ENCODE measurements around the gene CTNNA2. TPM values are rescaled to one million over a fixed set of nuclear protein-coding genes. Genes with fewer than 3 reads are reported as not detected.

CTNNA2 gene
- total RNA-seq, 1 donor from 2014 or later: 0.37 TPM

DNA sequence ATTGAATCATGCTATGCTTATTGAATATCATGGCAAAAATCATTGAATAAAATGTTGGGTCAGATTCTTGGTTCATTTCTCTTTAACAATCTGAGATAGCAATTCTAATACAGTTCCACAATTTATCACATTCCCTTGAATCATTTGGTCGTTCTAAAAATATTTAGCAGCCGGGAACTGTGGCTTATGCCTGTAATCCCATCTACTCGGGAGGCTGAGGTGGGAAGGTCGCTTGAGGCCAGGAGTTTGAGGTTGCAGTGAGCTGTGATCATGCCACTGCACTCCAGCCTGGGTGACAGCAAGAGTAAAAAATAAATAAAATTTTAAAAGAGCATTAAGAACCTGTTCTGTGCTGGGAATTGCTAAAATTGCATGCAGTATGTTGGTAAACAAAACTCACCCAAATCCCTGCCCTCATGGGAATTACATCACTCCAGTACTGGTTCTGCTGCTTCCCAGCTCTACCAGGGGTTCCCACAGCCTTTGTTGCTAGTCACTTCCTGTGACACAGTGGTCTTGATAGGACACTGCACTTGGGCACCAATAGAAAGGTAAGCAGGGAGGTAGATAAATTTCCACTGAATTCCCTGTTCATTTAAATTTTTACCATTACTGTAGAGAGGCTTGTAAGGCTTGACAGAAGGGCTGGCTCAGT lies 200.4 kb downstream of the CTNNA2 start:
- DNase-seq (ENCODE audit: low spot score): no peak

DNA sequence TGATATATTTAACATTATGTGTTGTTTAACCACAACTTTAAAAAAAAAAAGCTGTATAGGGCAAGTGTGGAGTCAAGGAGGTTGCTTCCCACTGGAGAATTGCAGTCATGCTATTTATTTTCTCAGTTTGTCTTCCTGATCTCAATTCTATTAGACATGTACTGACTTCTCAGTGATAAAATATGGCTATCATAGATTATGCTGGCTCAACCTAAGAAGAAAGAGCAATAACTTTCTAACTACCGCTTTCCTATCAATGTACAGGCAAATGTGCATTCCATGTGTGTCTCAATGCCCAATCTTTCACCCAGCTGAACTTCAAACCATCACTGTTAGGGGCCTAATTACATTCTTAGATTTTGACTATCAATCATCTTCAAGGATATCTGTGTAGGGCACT lies 201.4 kb downstream of the CTNNA2 start:
- DNase-seq (ENCODE audit: low spot score): no peak

- no peak for DNase-seq (ENCODE audit: low spot score)
These were observed 202.5 kb downstream of the CTNNA2 start for GRCh38 chr2:79715338-79715737.

DNA sequence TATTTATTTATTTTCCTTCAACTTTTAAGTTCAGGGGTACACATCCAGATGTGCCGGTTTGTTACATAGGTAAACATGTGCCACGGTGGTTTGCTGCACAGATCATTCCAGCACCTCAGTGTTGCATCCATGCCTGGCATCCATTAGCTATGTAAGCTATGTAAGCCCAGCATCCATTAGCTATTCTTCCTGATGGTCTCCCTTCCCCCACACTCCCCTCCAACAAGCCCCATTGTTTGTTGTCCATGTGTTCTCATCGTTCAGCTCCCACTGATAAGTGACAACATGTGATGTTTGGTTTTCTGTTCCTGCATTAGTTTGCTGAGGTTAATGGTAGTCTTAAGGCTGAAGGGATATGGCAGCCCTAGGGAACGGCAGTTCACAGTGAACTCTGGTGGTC lies 203.4 kb downstream of the CTNNA2 start:
- DNase-seq (ENCODE audit: low spot score): no peak

- DNase-seq (ENCODE audit: low spot score): no peak
These were observed 204.6 kb downstream of the CTNNA2 start for GRCh38 chr2:79717364-79718007.

DNA sequence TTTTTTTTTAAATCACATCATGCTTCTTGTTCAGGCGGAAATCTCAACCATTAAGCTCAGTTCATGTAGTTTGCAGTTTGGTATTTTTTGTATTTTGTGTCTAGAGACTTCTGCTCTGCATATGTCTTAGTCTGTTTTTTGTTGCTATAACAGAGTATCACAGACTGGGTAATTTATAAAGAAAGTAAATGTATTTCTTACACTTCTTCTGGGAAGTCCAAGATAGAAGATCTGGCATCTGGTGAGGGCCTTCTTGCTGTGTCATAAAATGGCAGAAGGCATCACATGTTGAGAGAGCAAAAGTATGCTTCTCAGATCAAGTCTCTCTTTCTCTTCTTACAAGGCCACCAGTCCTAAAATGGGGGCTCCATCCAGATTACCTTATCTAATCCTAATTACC lies 208.2 kb downstream of the CTNNA2 start:
- no peak for DNase-seq (ENCODE audit: low spot score)

DNA sequence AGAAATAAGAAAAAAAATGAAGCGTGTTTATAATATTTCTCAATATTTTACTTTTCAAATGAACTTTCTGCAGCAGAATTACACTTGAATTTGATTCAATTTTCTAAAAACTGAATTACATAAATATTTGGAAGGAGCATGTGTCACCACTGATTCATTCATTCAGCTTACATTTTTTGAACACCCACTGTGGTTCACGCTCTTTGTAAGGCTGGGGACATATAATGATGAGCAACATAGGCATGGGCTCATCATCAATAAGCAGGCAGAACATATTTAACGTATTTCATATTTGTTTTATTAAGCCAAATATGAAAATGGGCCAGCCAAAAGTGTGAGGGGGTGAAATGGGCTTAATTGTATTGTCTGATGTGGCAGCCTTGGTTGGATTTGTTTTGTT lies 209.1 kb downstream of the CTNNA2 start:
- no peak for DNase-seq (ENCODE audit: low spot score)

GRCh38 chr2:79723830-79724229 lies 211.0 kb downstream of the CTNNA2 start:
- DNase-seq (ENCODE audit: low spot score): no peak

GRCh38 chr2:79729532-79729931 lies 216.7 kb downstream of the CTNNA2 start:
- no peak for DNase-seq (ENCODE audit: low spot score)

DNA sequence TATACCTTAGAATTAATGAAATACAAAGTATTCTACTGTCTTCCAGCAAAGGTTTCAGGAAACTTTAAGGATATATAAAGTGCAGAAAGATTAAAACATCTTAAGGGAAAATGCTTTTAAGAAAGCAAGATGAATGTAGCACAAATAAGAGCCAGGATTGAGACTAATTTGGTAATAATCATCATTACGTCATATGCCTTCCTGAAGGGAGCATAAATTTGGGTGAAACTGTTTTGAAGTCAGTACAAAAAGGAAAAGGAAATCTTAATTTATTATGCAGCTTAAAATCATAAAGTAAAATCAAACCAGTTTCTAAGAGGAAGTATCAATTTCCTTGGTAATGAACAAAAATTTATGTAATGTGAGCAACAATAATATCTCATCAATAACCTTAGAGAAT lies 221.7 kb downstream of the CTNNA2 start:
- DNase-seq (ENCODE audit: low spot score): no peak

DNA sequence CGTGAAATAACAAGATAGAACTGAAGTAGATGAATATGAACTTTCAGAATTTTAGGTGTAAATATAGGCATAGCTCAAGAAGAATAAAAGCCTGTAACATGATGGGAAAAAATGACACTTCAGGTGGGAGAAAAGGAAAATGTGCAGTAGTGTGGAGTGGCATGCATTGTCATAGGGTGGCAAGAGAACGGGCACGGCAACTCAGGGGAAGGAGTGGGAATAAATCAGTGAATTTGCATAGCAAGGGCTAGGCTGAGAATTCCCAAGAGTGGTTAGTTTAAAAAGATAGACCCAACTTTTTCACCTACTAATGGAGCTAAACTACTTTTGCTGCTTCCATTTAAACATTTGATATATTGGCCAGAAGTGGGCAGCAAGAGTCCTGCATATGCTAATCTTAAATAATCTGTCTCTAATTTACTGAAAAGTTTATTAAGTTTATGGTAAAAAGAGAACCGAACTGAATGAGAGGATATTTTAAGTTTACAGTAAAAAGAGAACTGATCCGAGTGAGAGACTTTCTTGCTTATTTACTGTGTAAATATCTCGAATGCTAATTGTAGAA lies 228.1 kb downstream of the CTNNA2 start:
- no peak for DNase-seq (ENCODE audit: low spot score)

DNA sequence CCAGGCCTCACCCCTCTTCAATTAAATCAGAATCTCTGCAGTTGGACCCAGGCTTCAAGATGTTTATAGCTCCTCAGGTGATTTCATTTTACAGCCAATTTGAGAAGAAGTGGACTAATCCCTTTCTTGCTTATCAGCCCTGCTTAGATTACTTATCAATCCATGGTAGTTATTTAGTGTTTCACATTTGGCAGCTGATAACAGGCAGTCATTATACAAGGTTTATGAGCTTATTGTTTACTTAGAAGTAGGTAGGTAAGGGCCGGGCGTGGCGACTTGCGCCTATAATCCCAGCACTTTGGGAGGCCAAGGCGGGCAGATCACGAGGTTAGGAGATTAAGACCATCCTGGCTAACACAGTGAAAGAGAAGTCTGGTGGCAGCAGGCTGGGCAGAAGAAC lies 237.5 kb downstream of the CTNNA2 start:
- no peak for DNase-seq (ENCODE audit: low spot score)

GRCh38 chr2:79757526-79757925 lies 244.7 kb downstream of the CTNNA2 start:
- no peak for DNase-seq (ENCODE audit: low spot score)

GRCh38 chr2:79758042-79758441 lies 245.2 kb downstream of the CTNNA2 start:
- DNase-seq (ENCODE audit: low spot score): no peak

GRCh38 chr2:79758749-79759282 lies 246.0 kb downstream of the CTNNA2 start:
- no peak for DNase-seq (ENCODE audit: low spot score)

GRCh38 chr2:79770926-79771325 lies 258.1 kb downstream of the CTNNA2 start:
- no peak for DNase-seq (ENCODE audit: low spot score)

DNA sequence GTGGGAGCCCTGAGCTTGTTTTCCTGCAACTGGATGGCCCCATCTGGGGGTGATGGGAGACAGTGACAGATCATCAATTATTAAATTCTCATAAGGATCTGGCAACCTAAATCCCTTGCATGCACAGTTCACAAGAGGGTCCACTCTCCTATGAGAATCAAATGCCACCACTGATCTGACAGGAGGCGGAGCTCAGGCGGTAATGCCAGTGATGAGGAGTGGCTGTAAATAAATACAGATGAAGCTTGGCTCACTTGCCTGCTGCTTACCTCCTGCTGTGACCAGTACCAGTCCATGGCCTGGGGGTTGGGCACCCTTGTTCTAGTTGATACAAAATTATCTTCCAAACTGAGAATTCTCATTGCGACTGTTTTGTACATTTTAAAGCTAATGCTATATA lies 258.6 kb downstream of the CTNNA2 start:
- no peak for DNase-seq (ENCODE audit: low spot score)

DNA sequence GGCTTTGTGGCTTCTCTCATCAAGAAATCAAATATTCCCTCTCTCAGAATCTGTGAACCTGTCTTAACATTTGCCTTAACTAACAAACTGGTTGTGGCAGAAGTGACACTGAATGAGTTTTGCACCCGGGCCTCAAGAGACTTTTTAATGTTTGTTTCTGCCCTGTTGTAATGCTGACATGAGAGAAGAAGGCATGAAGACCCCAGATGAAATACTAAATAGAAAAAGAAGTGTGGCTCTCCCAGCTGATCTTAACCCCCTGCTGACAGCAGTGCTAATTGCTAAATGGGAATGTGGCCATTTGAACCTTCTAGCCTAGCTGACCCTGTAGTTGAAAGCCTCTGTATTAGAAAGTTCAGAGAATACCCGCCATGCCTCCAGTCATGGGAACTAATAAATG lies 261.2 kb downstream of the CTNNA2 start:
- DNase-seq (ENCODE audit: low spot score): no peak

DNA sequence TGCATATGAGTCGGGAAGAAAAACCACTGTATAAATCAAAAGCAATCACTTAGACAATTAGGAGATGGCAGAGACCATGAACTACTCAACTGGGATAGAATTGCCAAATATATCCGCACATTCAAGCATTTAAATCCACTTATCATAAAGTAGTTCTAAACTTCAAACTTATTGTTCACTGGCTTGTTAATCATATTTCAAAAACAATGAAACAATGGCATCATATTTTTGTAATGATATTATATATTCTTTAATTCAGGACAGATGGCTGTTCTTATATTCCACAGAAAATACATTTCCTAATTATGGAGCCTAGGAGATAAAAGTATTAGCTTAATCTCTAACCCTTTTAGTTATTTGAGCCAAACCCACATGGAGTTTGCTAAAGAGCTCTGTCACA lies 263.6 kb downstream of the CTNNA2 start:
- DNase-seq (ENCODE audit: low spot score): no peak

- DNase-seq (ENCODE audit: low spot score): no peak
These were observed 267.9 kb downstream of the CTNNA2 start for GRCh38 chr2:79780781-79781180.

GRCh38 chr2:79782576-79783452 lies 270.0 kb downstream of the CTNNA2 start:
- DNase-seq (ENCODE audit: low spot score): no peak

DNA sequence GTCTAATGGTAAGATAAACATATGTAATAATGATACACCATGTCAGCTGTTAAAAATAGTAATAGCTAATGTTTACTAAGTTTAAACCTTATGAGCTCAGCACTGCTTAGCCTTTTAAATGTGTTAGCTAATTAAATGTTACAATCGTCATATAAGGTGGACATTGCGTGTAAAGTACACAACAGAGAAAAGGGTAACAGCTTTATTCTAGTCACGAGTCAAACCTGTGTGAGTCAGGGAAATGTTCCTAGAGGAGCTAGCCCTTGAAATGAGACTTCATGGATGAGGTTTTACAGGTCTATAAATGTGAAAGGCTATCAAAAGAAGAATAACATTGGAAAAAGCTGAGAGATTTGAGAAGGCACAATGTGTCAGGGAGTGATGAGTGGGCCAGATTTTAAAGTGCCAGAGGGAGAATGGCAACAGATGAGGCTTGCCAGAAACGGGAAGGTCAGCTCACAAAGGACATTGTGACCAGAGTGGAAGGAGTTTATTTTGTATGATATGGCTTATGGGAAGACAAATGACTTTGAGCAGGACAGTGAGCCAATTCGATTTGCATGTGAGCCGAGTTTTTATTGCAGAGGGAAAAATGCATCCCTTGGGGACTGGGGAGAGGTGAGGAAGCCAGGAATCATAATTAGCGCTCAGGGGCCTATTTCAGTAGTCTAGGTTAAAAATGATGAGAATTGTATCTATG lies 276.3 kb downstream of the CTNNA2 start:
- DNase-seq (ENCODE audit: low spot score): no peak

Measured in mucosa of gallbladder (tissue), 1 donor.